IMR-90 (cell line): Measurements from ENCODE around the gene ROBO2. TPM values are rescaled to one million over a fixed set of nuclear protein-coding genes. Genes with fewer than 3 reads are reported as not detected.

Source experiments
- ATAC-seq: fragments of 200-7000 bp; cut with Tn5 transposase; 2 replicates; pipeline ENCODE4 v1.9.1; 2020; ENCODE audit warnings: low read depth, mild to moderate bottlenecking, moderate library complexity
- BruUV-seq: library from RNA; stranded (reverse); fragments of 400-500 nt; replicated peaks from 2 replicates; lab custom pipeline; 2021; lab: Mats Ljungman, UMichigan
- CTCF ChIA-PET: fragments of 300-600 bp; formaldehyde crosslinking; extraction: SDS; loops from one replicate; lab custom pipeline; 2021; ENCODE audit warnings: antibody characterized with exemption; lab: Yijun Ruan, JAX
- POLR2A ChIA-PET: fragments of 300-600 bp; sonication (Branson Sonifier 250); formaldehyde crosslinking; loops from one replicate; lab custom pipeline; 2022; ENCODE audit warnings: antibody characterized with exemption; ENCODE audit not compliant: unreplicated experiment; lab: Charles Lee
- DNase-seq: peaks from one replicate; pipeline ENCODE4 v3.0.0; 2013
- H2AFZ ChIP-seq: replicated peaks from 2 replicates; pipeline ENCODE3; 2013; ENCODE audit warnings: low read length, mild to moderate bottlenecking; ENCODE audit not compliant: poor library complexity
- H2AK5ac ChIP-seq: 2 replicates; pipeline ENCODE4 v1.6.1; 2013; ENCODE audit warnings: low read depth, low read length, inconsistent platforms
- H2AK9ac ChIP-seq: replicated peaks from 2 replicates; pipeline ENCODE3; 2013; ENCODE audit warnings: mild to moderate bottlenecking, low read depth, low read length, moderate library complexity; ENCODE audit not compliant: poor library complexity
- H2BK120ac ChIP-seq: 2 replicates; pipeline ENCODE4 v1.6.1; 2013; ENCODE audit warnings: low read depth, low read length, inconsistent platforms
- H2BK15ac ChIP-seq: 3 replicates; pipeline ENCODE4 v1.6.1; 2013; ENCODE audit warnings: low read depth, low read length, inconsistent platforms
- H2BK20ac ChIP-seq: 2 replicates; pipeline ENCODE4 v1.6.1; 2013; ENCODE audit warnings: low read depth, mild to moderate bottlenecking, inconsistent platforms, low read length, moderate library complexity
- H2BK5ac ChIP-seq: 2 replicates; pipeline ENCODE4 v1.6.1; 2013; ENCODE audit warnings: mild to moderate bottlenecking, low read depth, low read length, inconsistent platforms; ENCODE audit not compliant: poor library complexity, severe bottlenecking
- H3K14ac ChIP-seq: replicated peaks from 2 replicates; pipeline ENCODE4 v1.6.1; 2013; ENCODE audit warnings: low read depth, low read length, inconsistent platforms
- H3K18ac ChIP-seq: 2 replicates; pipeline ENCODE4 v1.6.1; 2013; ENCODE audit warnings: low read depth, low read length, control low read depth
- H3K23ac ChIP-seq: 2 replicates; pipeline ENCODE4 v1.6.1; 2013; ENCODE audit warnings: low read depth, low read length, inconsistent platforms
- H3K27ac ChIP-seq: 2 replicates; pipeline ENCODE4 v1.5.1; 2013; ENCODE audit warnings: mild to moderate bottlenecking, control low read depth, low read length; ENCODE audit not compliant: insufficient read depth
- H3K27me3 ChIP-seq: 2 replicates; pipeline ENCODE4 v1.6.1; 2013; ENCODE audit warnings: low read length; ENCODE audit not compliant: control insufficient read depth, insufficient read depth
- H3K36me3 ChIP-seq: 2 replicates; pipeline ENCODE4 v1.6.1; 2013; ENCODE audit warnings: low read length, mixed read lengths; ENCODE audit not compliant: control insufficient read depth, insufficient read depth
- H3K4ac ChIP-seq: 2 replicates; pipeline ENCODE4 v1.6.1; 2013; ENCODE audit warnings: low read depth, low read length, inconsistent platforms
- H3K4me1 ChIP-seq: 2 replicates; pipeline ENCODE4 v1.6.1; 2013; ENCODE audit warnings: low read length, mixed read lengths; ENCODE audit not compliant: control insufficient read depth, insufficient read depth
- H3K4me2 ChIP-seq: 2 replicates; pipeline ENCODE4 v1.6.1; 2013; ENCODE audit warnings: low read depth, mild to moderate bottlenecking, control low read depth, low read length, moderate library complexity
- H3K4me3 ChIP-seq: 2 replicates; pipeline ENCODE4 v1.5.1; 2013; ENCODE audit warnings: low read depth, mild to moderate bottlenecking, control low read depth, low read length, moderate library complexity; ENCODE audit not compliant: insufficient read depth
- H3K56ac ChIP-seq: 2 replicates; pipeline ENCODE4 v1.6.1; 2013; ENCODE audit warnings: low read length, inconsistent platforms; ENCODE audit not compliant: insufficient read depth; ENCODE audit errors: extremely low read depth
- H3K79me1 ChIP-seq, 2 experiments: 2 replicates each; pipeline ENCODE4 v1.6.1; 2013; ENCODE audit warnings: low read length in 2 of 2, inconsistent platforms in 1 of 2, low read depth in 1 of 2
- H3K9ac ChIP-seq: 2 replicates; pipeline ENCODE4 v1.6.1; 2013; ENCODE audit warnings: low read depth, low read length, control low read depth
- H3K9me1 ChIP-seq: 2 replicates; pipeline ENCODE4 v1.6.1; 2013; ENCODE audit warnings: low read length, inconsistent platforms; ENCODE audit not compliant: insufficient read depth
- H3K9me3 ChIP-seq: 2 replicates; pipeline ENCODE4 v1.6.1; 2013; ENCODE audit warnings: low read length; ENCODE audit not compliant: control insufficient read depth, insufficient read depth
- H4K20me1 ChIP-seq: 2 replicates; pipeline ENCODE4 v1.6.1; 2013; ENCODE audit warnings: low read length, inconsistent platforms; ENCODE audit not compliant: insufficient read depth
- H4K5ac ChIP-seq: 2 replicates; pipeline ENCODE4 v1.6.1; 2013; ENCODE audit warnings: mild to moderate bottlenecking, low read depth, low read length, control low read depth
- H4K8ac ChIP-seq, 2 experiments: 2 replicates each; pipeline ENCODE4 v1.6.1; 2013; ENCODE audit warnings: low read depth in 2 of 2, low read length in 2 of 2, control low read depth in 1 of 2, inconsistent platforms in 1 of 2
- H4K91ac ChIP-seq: 2 replicates; pipeline ENCODE4 v1.6.1; 2013; ENCODE audit warnings: low read depth, low read length, inconsistent platforms; ENCODE audit not compliant: insufficient read depth
- CHD1 ChIP-seq: IDR thresholded peaks from 2 replicates; pipeline ENCODE4 v1.6.1; 2012; ENCODE audit warnings: low read depth, low read length, improper control_type of control experiment
- CTCF ChIP-seq: conservative IDR thresholded peaks from 2 replicates; pipeline ENCODE4 v1.5.1; 2012; ENCODE audit warnings: mild to moderate bottlenecking, low read depth, low read length, improper control_type of control experiment
- ELK1 ChIP-seq: fragments of 150-350 bp; IDR thresholded peaks from 2 replicates; pipeline ENCODE4 v1.6.1; 2016; ENCODE audit warnings: low read depth, mild to moderate bottlenecking, low read length, moderate library complexity, borderline replicate concordance
- FOS ChIP-seq: fragments of 150-350 bp; IDR thresholded peaks from 2 replicates; pipeline ENCODE4 v1.6.1; 2016; ENCODE audit warnings: low read depth, low read length
- MAFK ChIP-seq: IDR thresholded peaks from 2 replicates; pipeline ENCODE4 v1.6.1; 2012; ENCODE audit warnings: low read depth, low read length, improper control_type of control experiment
- MAZ ChIP-seq: IDR thresholded peaks from 2 replicates; pipeline ENCODE4 v1.6.1; 2012; ENCODE audit warnings: low read depth, mild to moderate bottlenecking, low read length, improper control_type of control experiment, moderate library complexity, borderline replicate concordance
- MXI1 ChIP-seq: IDR thresholded peaks from 2 replicates; pipeline ENCODE4 v1.6.1; 2012; ENCODE audit warnings: low read depth, mild to moderate bottlenecking, low read length, moderate library complexity, borderline replicate concordance
- NFE2L2 ChIP-seq: fragments of 150-350 bp; IDR thresholded peaks from 2 replicates; pipeline ENCODE4 v1.6.1; 2016; ENCODE audit warnings: low read depth, mild to moderate bottlenecking, low read length
- RCOR1 ChIP-seq: IDR thresholded peaks from 2 replicates; pipeline ENCODE4 v1.6.1; 2012; ENCODE audit warnings: mild to moderate bottlenecking, low read length, improper control_type of control experiment; ENCODE audit not compliant: insufficient replicate concordance
- RFX5 ChIP-seq: IDR thresholded peaks from 2 replicates; pipeline ENCODE4 v1.8.0; 2012; ENCODE audit warnings: low read depth, mild to moderate bottlenecking, low read length, moderate library complexity
- USF2 ChIP-seq: fragments of 150-350 bp; IDR thresholded peaks from 2 replicates; pipeline ENCODE4 v1.6.1; 2017; ENCODE audit warnings: mild to moderate bottlenecking, antibody characterized with exemption, low read length, low read depth
- WGBS, 2 experiments: methylation state at CpG; one replicate each; pipeline versions ENCODE4 v1.1.5 to v1.1.7; 2013; ENCODE audit warnings: missing lambda C conversion rate in 2 of 2; ENCODE audit not compliant: insufficient read length in 1 of 2; ENCODE audit errors: extremely low coverage in 2 of 2; 5-methylcytosine and 5-hydroxymethylcytosine counted together
- dilution Hi-C: fragments of 300-500 bp; cut with HindIII; formaldehyde crosslinking; loops from one replicate; pipeline ENCODE4 v1.14.3; 2018; ENCODE audit warnings: low sequenced_read_pairs; ENCODE audit not compliant: unreplicated experiment
- in situ Hi-C: fragments of 300-500 bp; cut with MboI; formaldehyde crosslinking; loops from 3 replicates; pipeline ENCODE4 v1.14.3; 2019; ENCODE audit warnings: low sequenced_read_pairs, inconsistent platforms, mixed read lengths
- intact Hi-C: fragments of 100-400 bp; cut with micrococcal nuclease; formaldehyde crosslinking; loops from 2 replicates; pipeline ENCODE4 v1.10.0; 2022
- polyA plus RNA-seq, 3 experiments: library from polyadenylated mRNA; depleted of rRNA; stranded (reverse); fragments of >200 nt; gene quantifications; 2 replicates each; pipeline ENCODE4 v1.2.3, GENCODE V29; 2012; ENCODE audit warnings: low replicate concordance in 1 of 3
- total RNA-seq: library from RNA; depleted of rRNA; stranded (reverse); fragments of >200 nt; gene quantifications from 2 replicates; pipeline ENCODE4 v1.2.3, GENCODE V29; 2012

Gene ROBO2
- total and polyA plus RNA-seq, 2 of the 4 experiments (the other 2 are of a cell fraction): 9.3 to 14.5 TPM

- CTCF ChIA-PET: interaction anchor here (1.2 kb wide), 1 partner anchor 12 kb away, joined by 3 read pairs; no protein-coding TSS in a partner anchor
- no peak overlapping the region for H3K18ac ChIP-seq
Observed at GRCh38 chr3:77052051-77052501, 12.2 kb downstream of the ROBO2 start.

More at GRCh38 chr3:77052051-77052501, 12.2 kb downstream of the ROBO2 start:
- no CpG with 5 or more reads among the region's 2 CpGs for WGBS, 2 experiments
- POLR2A ChIA-PET: no interaction called here
- no peak for DNase-seq
- H3K27me3 ChIP-seq: no peaks in the 10 kb centered on the region
- H3K4me1 ChIP-seq: no peaks in the 10 kb centered on the region
- H3K79me1 ChIP-seq: no peaks in the 10 kb centered on the region
- intact Hi-C loops: no loop called here
- BruUV-seq: no TSS peak
- no peak overlapping the region for H4K5ac ChIP-seq
- H3K23ac ChIP-seq: no peak overlapping the region
- no peak overlapping the region for H3K4me3 ChIP-seq
- H3K56ac ChIP-seq: no peak overlapping the region
- no peaks in the 10 kb centered on the region for H3K9me3 ChIP-seq
- H3K36me3 ChIP-seq: no peaks in the 10 kb centered on the region
- no peak overlapping the region for H2AK9ac ChIP-seq
- no peak overlapping the region for H3K4ac ChIP-seq
- H2BK5ac ChIP-seq: no peak overlapping the region
- TF ChIP-seq RCOR1 (no peak), MAFK (no peak), FOS (no peak), CHD1 (no peak), MAZ (no peak), RFX5 (no peak), CTCF (no peak), ELK1 (no peak), USF2 (no peak), MXI1 (no peak), NFE2L2 (no peak)
- no peak overlapping the region for H4K8ac ChIP-seq
- in situ Hi-C loops: no loop called here
- no peak overlapping the region for H3K9ac ChIP-seq
- no peak overlapping the region for H4K91ac ChIP-seq
- H2BK20ac ChIP-seq: no peak overlapping the region
- H2AK5ac ChIP-seq: no peak overlapping the region
- no peaks in the 10 kb centered on the region for H3K9me1 ChIP-seq
- ATAC-seq: no peak
- no peak overlapping the region for H2BK120ac ChIP-seq
- no peak overlapping the region for H2BK15ac ChIP-seq
- no peak overlapping the region for H3K4me2 ChIP-seq
- H2AFZ ChIP-seq: no peak overlapping the region
- no peak overlapping the region for H3K14ac ChIP-seq
- H3K27ac ChIP-seq: no peak overlapping the region
- no peaks in the 10 kb centered on the region for H4K20me1 ChIP-seq
- dilution Hi-C loops: no loop called here
